K562 (cell line): ENCODE measurements around the gene P2RY8. TPM values are rescaled to one million over a fixed set of nuclear protein-coding genes. Genes with fewer than 3 reads are reported as not detected.
"Not testable (repeated sequence)": the region's sequence is repeated elsewhere in the genome, so short reads cannot be mapped to it uniquely, and the experiment has no call there.

ENCODE experiments used
- ATAC-seq: fragments of 200-7000 bp; cut with Tn5 transposase; 3 replicates; pipeline ENCODE4 v1.9.1; 2020; ENCODE audit warnings: moderate library complexity
- BruUV-seq: library from RNA; stranded (reverse); fragments of 400-500 nt; replicated peaks from 2 replicates; lab custom pipeline; 2021; lab: Mats Ljungman, UMichigan
- CTCF ChIA-PET: fragments of 300-600 bp; formaldehyde crosslinking; extraction: SDS; loops from one replicate; lab custom pipeline; 2021; ENCODE audit warnings: low intra/inter-chr PET ratio; lab: Yijun Ruan, JAX
- POLR2A ChIA-PET: fragments of 300-600, 350-650 bp; sonication (Branson Sonifier 250); formaldehyde crosslinking; extraction: SDS; loops from one replicate; lab custom pipeline; 2021; ENCODE audit warnings: antibody characterized with exemption, inconsistent platforms; lab: Yijun Ruan, JAX
- DNase-seq, 4 experiments: peaks; one replicate each; pipeline versions ENCODE4 v3.0.0 to v3.0.0-alpha.2; 2011 to 2018; ENCODE audit warnings: low spot score in 3 of 4, mixed read lengths in 3 of 4; ENCODE audit errors: extremely low read depth in 1 of 4
- FAIRE-seq: peaks from 2 replicates; lab custom pipeline; 2011; peaks lifted over from hg19 to GRCh38; lab: Jason Lieb, UNC
- H2AFZ ChIP-seq: 2 replicates; pipeline ENCODE4 v1.6.0; 2011; ENCODE audit warnings: low read depth, low read length, control low read depth, inconsistent platforms
- H3K27ac ChIP-seq: fragments of 200-600 bp; 3 replicates; pipeline ENCODE4 v1.8.0; 2011; ENCODE audit warnings: low read depth, mild to moderate bottlenecking, control low read depth, inconsistent platforms, low read length, moderate library complexity, mixed read lengths; ENCODE audit errors: extremely low read depth
- H3K27me3 ChIP-seq, 2 experiments: fragments of 300-600 bp in 1 of 2; 2 replicates in 1 of 2; 3 replicates in 1 of 2; pipeline versions ENCODE4 v1.6.0 to v1.8.0; 2011; ENCODE audit warnings: inconsistent platforms in 2 of 2, low read length in 2 of 2, mild to moderate bottlenecking in 1 of 2, mixed read lengths in 1 of 2, moderate library complexity in 1 of 2; ENCODE audit not compliant: control insufficient read depth in 2 of 2, insufficient read depth in 2 of 2
- H3K36me3 ChIP-seq: fragments of 300-600 bp; 3 replicates; pipeline ENCODE4 v1.8.0; 2011; ENCODE audit warnings: mild to moderate bottlenecking, low read length, inconsistent platforms; ENCODE audit not compliant: control insufficient read depth, insufficient read depth
- H3K4me1 ChIP-seq, 2 experiments: fragments of 200-600 bp in 1 of 2; replicated peaks in 1 of 2; 2 replicates in 1 of 2; 3 replicates in 1 of 2; pipeline versions ENCODE4 v1.5.1 to v1.8.0; 2011; ENCODE audit warnings: inconsistent platforms in 2 of 2, low read length in 2 of 2, mild to moderate bottlenecking in 1 of 2, mixed read lengths in 1 of 2, moderate library complexity in 1 of 2; ENCODE audit not compliant: control insufficient read depth in 2 of 2, insufficient read depth in 2 of 2
- H3K4me2 ChIP-seq: 2 replicates; pipeline ENCODE4 v1.6.1; 2011; ENCODE audit warnings: low read length, control low read depth, inconsistent platforms, mixed read lengths; ENCODE audit not compliant: insufficient read depth
- H3K4me3 ChIP-seq: fragments of 200-600 bp; sonication (generic), shearing (Covaris generic); 2 replicates; pipeline ENCODE4 v1.5.1; 2016; ENCODE audit warnings: control low read depth, inconsistent platforms
- H3K79me2 ChIP-seq: fragments of 200-600 bp; 3 replicates; pipeline ENCODE4 v1.8.0; 2011; ENCODE audit warnings: low read length, inconsistent platforms; ENCODE audit not compliant: control insufficient read depth, insufficient read depth
- H3K9ac ChIP-seq, 2 experiments: 2 replicates each; pipeline versions ENCODE4 v1.6.0 to v1.6.1; 2011; ENCODE audit warnings: low read depth in 2 of 2, low read length in 2 of 2, control low read depth in 1 of 2, inconsistent platforms in 1 of 2, mild to moderate bottlenecking in 1 of 2, mixed read lengths in 1 of 2; ENCODE audit not compliant: insufficient read depth in 1 of 2
- H3K9me1 ChIP-seq: one replicate; pipeline ENCODE4 v1.6.0; 2011; ENCODE audit warnings: inconsistent platforms, mild to moderate bottlenecking, low read length, moderate library complexity; ENCODE audit not compliant: control insufficient read depth, insufficient read depth
- H3K9me3 ChIP-seq: replicated peaks from 2 replicates; pipeline ENCODE4 v1.5.1; 2011; ENCODE audit warnings: low read depth, low read length, inconsistent platforms; ENCODE audit not compliant: control insufficient read depth, insufficient read depth
- H4K20me1 ChIP-seq: replicated peaks from 2 replicates; pipeline ENCODE4 v1.6.1; 2011; ENCODE audit warnings: low read length, inconsistent platforms, mixed read lengths; ENCODE audit not compliant: control insufficient read depth, insufficient read depth
- ARNT ChIP-seq, 2 experiments: fragments of 450-650 bp; IDR thresholded peaks; 2 replicates each; pipeline ENCODE4 v1.6.1; 2016; ENCODE audit warnings: mild to moderate bottlenecking in 1 of 2
- MTA1 ChIP-seq: fragments of 450-650 bp; IDR thresholded peaks from 2 replicates; pipeline ENCODE4 v1.6.1; 2017; ENCODE audit warnings: borderline replicate concordance
- WGBS: fragments of 100-300 bp; shearing (Covaris generic); methylation state at CpG from one replicate; pipeline ENCODE4 v1.1.6; 2016; ENCODE audit warnings: low coverage, mixed read lengths; ENCODE audit not compliant: insufficient coverage; ENCODE audit errors: missing lambda C conversion rate; 5-methylcytosine and 5-hydroxymethylcytosine counted together
- in situ Hi-C: fragments of 300-500 bp; cut with MboI; formaldehyde crosslinking; loops from 4 replicates; pipeline ENCODE4 v1.15.0; 2018; ENCODE audit warnings: inconsistent platforms, mixed read lengths
- intact Hi-C: fragments of 100-400 bp; cut with micrococcal nuclease; formaldehyde crosslinking; loops from 2 replicates; pipeline ENCODE4 v1.14.2; 2022
- polyA plus RNA-seq, 8 experiments: library from polyadenylated mRNA; depleted of rRNA in 4 of 8; stranded (reverse) in 5 of 8; unstranded in 3 of 8; fragments of >200 nt; fragmentation: Nextera tagmentation in 2 of 8; fragmentation: Illumina TruSeq in 1 of 8; extraction: Ambion mirVana in 2 of 8; extraction: Trizol in 1 of 8; gene quantifications; 2 replicates each; pipeline versions ENCODE4 v1.2.1 to v1.2.3, GENCODE V29; 2011 to 2014; ENCODE audit warnings: inconsistent platforms in 1 of 8, missing spikeins in 1 of 8
- total RNA-seq, 7 experiments: library from RNA; depleted of rRNA in 6 of 7; stranded (reverse); fragments of >200 nt in 6 of 7; fragmentation: Illumina TruSeq in 2 of 7; extraction: Trizol in 2 of 7; gene quantifications; 2 replicates each; pipeline versions ENCODE4 v1.2.1 to v1.2.3, GENCODE V29; 2011 to 2021; ENCODE audit warnings: low replicate concordance in 1 of 7

Gene P2RY8
- total and polyA plus RNA-seq, 9 of the 15 experiments (the other 6 are each of a cell fraction or from before 2014, with no cell fraction given), result 0.04 to 0.69 (median 0.08) TPM; not detected in 3

DNA sequence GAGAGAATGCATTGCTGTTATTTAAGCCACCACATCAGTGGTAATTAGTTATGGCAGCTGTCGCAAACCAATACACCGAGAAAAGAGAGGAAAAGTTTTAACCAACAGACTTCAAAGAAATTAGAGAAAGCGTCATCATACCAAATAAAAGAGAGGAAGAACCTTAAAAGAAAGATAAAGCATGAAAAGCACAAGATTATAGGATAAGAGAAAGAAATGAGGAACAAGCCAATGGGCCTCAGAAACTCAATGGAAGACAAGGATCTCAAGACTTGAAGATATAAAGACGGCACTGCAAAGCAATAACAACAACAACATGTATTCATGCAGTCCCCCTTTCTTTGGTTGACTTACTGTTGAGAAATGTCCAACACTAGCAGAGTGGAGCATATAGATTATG, 61.5 kb downstream of the P2RY8 start:
- Histone ChIP-seq H2AFZ (no peak overlapping the region), H3K4me3 (no peak overlapping the region), H3K27ac (no peak overlapping the region), H3K79me2 (no peaks in the 10 kb centered on the region), H3K4me1 (peaks cover 4 to 7% of the 10 kb centered on the region in 2 experiments; a peak in 3 of 5 replicates), H3K4me2 (no peak overlapping the region), H3K27me3 (no peaks in the 10 kb centered on the region), H3K36me3 (no peaks in the 10 kb centered on the region), H3K9me3 (no peaks in the 10 kb centered on the region), H3K9me1 (no peaks in the 10 kb centered on the region), H3K9ac (no peak overlapping the region), H4K20me1 (no peaks in the 10 kb centered on the region)
- no peak for TF ChIP-seq ARNT (IDR thresholded peaks at IDR 0.05)
- TF ChIP-seq MTA1, result no peak
- CTCF ChIA-PET, result no interaction called here
- POLR2A ChIA-PET, result no interaction called here
- no TSS peak for BruUV-seq
- intact Hi-C loops (no loop called here), in situ Hi-C loops (no loop called here)
- FAIRE-seq, result no peak
- WGBS, result 29% methylated on average over 3 of the region's 4 CpGs
- ATAC-seq, result no peak
- no peak for DNase-seq

DNA sequence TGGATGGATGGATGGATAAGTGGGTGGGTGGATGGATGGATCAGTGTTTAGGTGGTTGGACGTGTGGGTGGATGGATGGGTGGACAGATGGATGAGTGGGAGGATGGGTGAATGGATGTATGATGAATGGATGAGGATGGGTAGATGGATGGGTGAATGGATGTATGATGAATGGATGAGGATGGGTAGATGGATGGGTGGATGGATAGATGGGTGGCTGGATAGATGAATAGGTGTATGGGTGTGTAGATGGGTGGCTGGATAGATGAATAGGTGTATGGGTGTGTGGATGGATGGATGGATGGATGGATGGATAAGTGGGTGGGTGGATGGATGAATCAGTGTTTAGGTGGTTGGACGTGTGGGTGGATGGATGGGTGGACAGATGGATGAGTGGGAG, 62.4 kb downstream of the P2RY8 start:
- BruUV-seq, H3K9me3 ChIP-seq, H3K27ac ChIP-seq, H3K9me1 ChIP-seq, H3K9ac ChIP-seq, H3K36me3 ChIP-seq, H3K4me2 ChIP-seq, DNase-seq, intact Hi-C loops, H3K4me1 ChIP-seq, H4K20me1 ChIP-seq, H3K79me2 ChIP-seq, ATAC-seq, H3K4me3 ChIP-seq, FAIRE-seq, CTCF ChIA-PET, POLR2A ChIA-PET, H2AFZ ChIP-seq, H3K27me3 ChIP-seq: not testable (repeated sequence)
- 0% methylated on average over 2 of the region's 2 CpGs for WGBS
- in situ Hi-C loops, result loop anchor here (25.0 kb wide), 1 partner anchor 1138 kb away; no protein-coding TSS in a partner anchor
